Neural progenitor cell (in vitro differentiated cells): ENCODE results near the gene ARNT2. TPM values are rescaled to one million over a fixed set of nuclear protein-coding genes. Genes with fewer than 3 reads are reported as not detected.
A peak's percentile ranks its signal among the peaks of the same experiment; 100 is the strongest.

Experiments used
- DNase-seq: peaks from one replicate; pipeline ENCODE4 v3.0.0-alpha.2; 2016; ENCODE audit warnings: low spot score
- H2AFZ ChIP-seq: fragments of 200-600 bp; sonication (generic); replicated peaks from 2 replicates; pipeline ENCODE4 v1.6.1; 2016; ENCODE audit warnings: antibody characterized with exemption
- H3F3A ChIP-seq: fragments of 200-600 bp; sonication (generic); 2 replicates; pipeline ENCODE4 v1.6.1; 2016; ENCODE audit warnings: antibody characterized with exemption, low read depth
- H3K27ac ChIP-seq: fragments of 200-600 bp; sonication (generic); 2 replicates; pipeline ENCODE4 v1.5.1; 2016; ENCODE audit warnings: mild to moderate bottlenecking
- H3K27me3 ChIP-seq: fragments of 200-600 bp; sonication (generic); 2 replicates; pipeline ENCODE4 v1.6.1; 2016; ENCODE audit warnings: mild to moderate bottlenecking, moderate library complexity
- H3K36me3 ChIP-seq: fragments of 200-600 bp; sonication (generic); 2 replicates; pipeline ENCODE4 v1.5.1; 2016
- H3K4me1 ChIP-seq: fragments of 200-600 bp; sonication (generic); 2 replicates; pipeline ENCODE4 v1.6.1; 2016; ENCODE audit warnings: mixed run types
- H3K4me2 ChIP-seq: fragments of 200-600 bp; sonication (generic); 2 replicates; pipeline ENCODE4 v1.6.1; 2016
- H3K4me3 ChIP-seq: fragments of 200-600 bp; sonication (generic); 2 replicates; pipeline ENCODE4 v1.5.1; 2016
- H3K79me2 ChIP-seq: fragments of 200-600 bp; sonication (generic); 2 replicates; pipeline ENCODE4 v1.6.1; 2016; ENCODE audit warnings: low read depth
- H3K9ac ChIP-seq: fragments of 200-600 bp; sonication (generic); 2 replicates; pipeline ENCODE4 v1.6.1; 2016
- H3K9me3 ChIP-seq: fragments of 200-600 bp; sonication (generic); 2 replicates; pipeline ENCODE4 v1.5.1; 2016; ENCODE audit warnings: low read depth
- H4K20me1 ChIP-seq: fragments of 200-600 bp; sonication (generic); 2 replicates; pipeline ENCODE4 v1.6.1; 2016; ENCODE audit warnings: low read depth
- H3K27ac Mint-ChIP-seq: 3 replicates; pipeline ENCODE4 v1.8.0; 2021; ENCODE audit warnings: mixed read lengths
- H3K27me3 Mint-ChIP-seq: 2 replicates; pipeline ENCODE4 v1.8.0; 2022; ENCODE audit warnings: low read depth, mild to moderate bottlenecking, inconsistent platforms, moderate library complexity, mixed read lengths; ENCODE audit not compliant: insufficient read depth
- H3K36me3 Mint-ChIP-seq: 3 replicates; pipeline ENCODE4 v1.8.0; 2021; ENCODE audit warnings: mixed read lengths
- H3K4me1 Mint-ChIP-seq: 3 replicates; pipeline ENCODE4 v1.8.0; 2021; ENCODE audit warnings: mixed read lengths
- H3K4me3 Mint-ChIP-seq: 3 replicates; pipeline ENCODE4 v1.8.0; 2021; ENCODE audit warnings: mild to moderate bottlenecking, moderate library complexity, mixed read lengths
- H3K9me3 Mint-ChIP-seq: 3 replicates; pipeline ENCODE4 v1.8.0; 2020; ENCODE audit warnings: mixed read lengths
- EZH2 ChIP-seq: fragments of 200-600 bp; sonication (generic); IDR thresholded peaks from 2 replicates; pipeline ENCODE4 v1.6.1; 2017; ENCODE audit warnings: antibody characterized with exemption, mild to moderate bottlenecking, moderate library complexity
- EZH2phosphoT487 ChIP-seq: fragments of 200-600 bp; sonication (generic); IDR thresholded peaks from 2 replicates; pipeline ENCODE4 v1.6.1; 2017; ENCODE audit warnings: antibody characterized with exemption
- total RNA-seq: library from RNA; depleted of rRNA; stranded (reverse); fragments of >200 nt; gene quantifications from 2 replicates; pipeline ENCODE4 v1.2.3, GENCODE V29; 2015; ENCODE audit warnings: low replicate concordance
- TF ChIP-seq, protein P1 (sequence below): fragments of 200-600 bp; sonication (generic); IDR thresholded peaks from 2 replicates; pipeline ENCODE4 v1.5.1; 2017; ENCODE audit warnings: antibody characterized with exemption, mild to moderate bottlenecking

Gene ARNT2
- total RNA-seq, 1 donor from 2014 or later, result 15.7 TPM

DNA sequence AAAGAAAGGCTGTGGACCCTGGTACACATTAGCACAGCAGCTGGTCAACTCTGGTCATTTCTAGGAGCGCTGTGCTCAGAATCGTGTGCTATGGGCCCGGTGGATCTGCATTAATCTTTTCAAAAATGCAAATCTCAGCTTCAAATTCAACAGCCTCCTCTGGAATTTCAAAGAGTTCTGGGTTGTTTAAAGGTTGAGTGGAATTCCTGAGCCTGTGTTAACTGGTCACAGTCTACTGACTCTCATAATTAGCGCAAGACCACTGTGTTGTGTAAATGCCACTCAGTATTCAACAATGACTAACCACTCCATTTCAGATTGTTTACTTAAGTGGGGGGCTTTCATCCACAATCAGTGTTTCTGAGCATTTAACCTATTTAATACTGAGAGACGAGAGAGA, 2.7 kb upstream of the ARNT2 start:
- no peak for DNase-seq
- TF ChIP-seq EZH2, result no peak
- peak overlapping the region; percentile 20 for H3K27ac Mint-ChIP-seq
- no peak overlapping the region for H3K4me2 ChIP-seq
- peaks cover 4% of the 10 kb centered on the region for H3K36me3 ChIP-seq
- H3K9me3 ChIP-seq, result no peaks in the 10 kb centered on the region
- H3K9ac ChIP-seq, result no peak overlapping the region
- H2AFZ ChIP-seq, result no peak overlapping the region
- H3K9me3 Mint-ChIP-seq, result no peaks in the 10 kb centered on the region
- H3K4me3 ChIP-seq, result no peak overlapping the region
- H3K27me3 Mint-ChIP-seq, result peaks cover 4% of the 10 kb centered on the region
- H3K27me3 ChIP-seq, result peaks cover 16% of the 10 kb centered on the region
- H3K36me3 Mint-ChIP-seq, result peaks cover 3% of the 10 kb centered on the region
- peaks cover 15% of the 10 kb centered on the region for H4K20me1 ChIP-seq
- H3K4me1 Mint-ChIP-seq, result peaks cover 39% of the 10 kb centered on the region
- peaks cover 8% of the 10 kb centered on the region for H3F3A ChIP-seq
- peaks cover 9% of the 10 kb centered on the region for H3K79me2 ChIP-seq
- H3K4me1 ChIP-seq, result peaks cover 13% of the 10 kb centered on the region
- peak overlapping the region; percentile 16 for H3K4me3 Mint-ChIP-seq
- H3K27ac ChIP-seq, result no peak overlapping the region

DNA sequence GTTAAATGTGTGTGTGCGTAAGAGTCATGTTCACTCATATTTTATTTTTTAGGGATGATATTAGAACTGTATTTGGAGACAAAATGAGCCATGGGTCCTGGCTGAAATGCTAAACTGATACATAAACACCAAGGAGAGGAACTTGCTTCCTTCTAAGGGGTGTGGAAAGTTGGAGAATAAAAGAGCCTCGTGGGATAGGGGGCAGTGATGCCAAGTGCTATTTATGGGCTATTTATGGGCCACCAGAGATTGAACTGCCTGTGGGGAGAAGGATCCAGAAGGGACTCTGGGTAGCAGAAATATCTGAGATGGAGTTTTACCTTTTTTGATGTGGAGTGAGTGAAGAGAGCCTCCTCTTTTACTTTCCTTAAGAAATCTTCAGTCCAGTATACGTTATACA, 1.8 kb upstream of the ARNT2 start:
- peaks cover 13% of the 10 kb centered on the region for H3K4me1 ChIP-seq
- H3F3A ChIP-seq, result peaks cover 8% of the 10 kb centered on the region
- no peak overlapping the region for H3K4me2 ChIP-seq
- Mint-ChIP-seq H3K36me3 (peaks cover 3% of the 10 kb centered on the region), H3K4me1 (peaks cover 39% of the 10 kb centered on the region), H3K9me3 (no peaks in the 10 kb centered on the region), H3K27me3 (peaks cover 4% of the 10 kb centered on the region), H3K27ac (no peak overlapping the region), H3K4me3 (peak overlapping the region; percentile 42)
- peaks cover 18% of the 10 kb centered on the region for H3K79me2 ChIP-seq
- DNase-seq, result no peak
- no peak overlapping the region for H3K27ac ChIP-seq
- H3K9me3 ChIP-seq, result no peaks in the 10 kb centered on the region
- TF ChIP-seq EZH2phosphoT487 (no peak), EZH2 (no peak)
- TF ChIP-seq, protein P1, sequence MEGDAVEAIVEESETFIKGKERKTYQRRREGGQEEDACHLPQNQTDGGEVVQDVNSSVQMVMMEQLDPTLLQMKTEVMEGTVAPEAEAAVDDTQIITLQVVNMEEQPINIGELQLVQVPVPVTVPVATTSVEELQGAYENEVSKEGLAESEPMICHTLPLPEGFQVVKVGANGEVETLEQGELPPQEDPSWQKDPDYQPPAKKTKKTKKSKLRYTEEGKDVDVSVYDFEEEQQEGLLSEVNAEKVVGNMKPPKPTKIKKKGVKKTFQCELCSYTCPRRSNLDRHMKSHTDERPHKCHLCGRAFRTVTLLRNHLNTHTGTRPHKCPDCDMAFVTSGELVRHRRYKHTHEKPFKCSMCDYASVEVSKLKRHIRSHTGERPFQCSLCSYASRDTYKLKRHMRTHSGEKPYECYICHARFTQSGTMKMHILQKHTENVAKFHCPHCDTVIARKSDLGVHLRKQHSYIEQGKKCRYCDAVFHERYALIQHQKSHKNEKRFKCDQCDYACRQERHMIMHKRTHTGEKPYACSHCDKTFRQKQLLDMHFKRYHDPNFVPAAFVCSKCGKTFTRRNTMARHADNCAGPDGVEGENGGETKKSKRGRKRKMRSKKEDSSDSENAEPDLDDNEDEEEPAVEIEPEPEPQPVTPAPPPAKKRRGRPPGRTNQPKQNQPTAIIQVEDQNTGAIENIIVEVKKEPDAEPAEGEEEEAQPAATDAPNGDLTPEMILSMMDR, result no peak
- H3K4me3 ChIP-seq, result no peak overlapping the region
- peaks cover 19% of the 10 kb centered on the region for H4K20me1 ChIP-seq
- peaks cover 16% of the 10 kb centered on the region for H3K27me3 ChIP-seq
- H3K36me3 ChIP-seq, result peaks cover 4% of the 10 kb centered on the region
- no peak overlapping the region for H2AFZ ChIP-seq
- H3K9ac ChIP-seq, result no peak overlapping the region

DNA sequence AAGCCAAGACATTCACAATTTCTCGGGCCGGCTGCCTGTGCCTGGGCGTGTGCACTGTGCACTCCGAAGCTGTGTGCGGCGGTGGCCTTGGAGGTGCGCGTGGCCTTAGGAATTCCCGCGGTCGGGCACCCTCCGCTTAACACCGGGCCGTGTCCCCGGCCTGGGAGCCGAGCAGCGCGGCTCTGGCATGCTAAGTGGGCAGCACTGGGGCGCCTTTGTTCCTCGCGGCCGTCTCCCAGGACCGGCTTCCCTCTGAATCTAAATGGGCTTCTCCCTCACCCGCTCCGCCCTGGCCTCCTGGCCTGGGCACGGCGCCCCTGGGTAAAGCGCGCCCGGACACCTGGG, 498 bp upstream of the ARNT2 start:
- peaks cover 4% of the 10 kb centered on the region for H3K27me3 Mint-ChIP-seq
- H3K4me1 Mint-ChIP-seq, result peaks cover 39% of the 10 kb centered on the region

More for the DNA sequence above, 498 bp upstream of the ARNT2 start:
- Histone ChIP-seq H3K27me3 (peaks cover 16% of the 10 kb centered on the region), H3K79me2 (peaks cover 31% of the 10 kb centered on the region), H3K36me3 (peaks cover 4% of the 10 kb centered on the region), H2AFZ (peak overlapping the region; percentile 97), H3K4me1 (peaks cover 13% of the 10 kb centered on the region), H3K4me2 (peak overlapping the region; percentile 96), H4K20me1 (peaks cover 19% of the 10 kb centered on the region), H3K9ac (peak overlapping the region; percentile 44), H3K9me3 (no peaks in the 10 kb centered on the region), H3K4me3 (peak overlapping the region; percentile 93), H3K27ac (no peak overlapping the region), H3F3A (peaks cover 8% of the 10 kb centered on the region)
- H3K36me3 Mint-ChIP-seq, result peaks cover 6% of the 10 kb centered on the region
- no peak overlapping the region for H3K27ac Mint-ChIP-seq
- peak overlapping the region; percentile 83 for H3K4me3 Mint-ChIP-seq
- no peaks in the 10 kb centered on the region for H3K9me3 Mint-ChIP-seq
- no peak for TF ChIP-seq EZH2
- TF ChIP-seq, protein P1, result no peak
- TF ChIP-seq EZH2phosphoT487, result no peak
- DNase-seq, result peak; percentile 74
